Stimulated activated CD4-positive, alpha-beta T cell treated with anti-CD3 and anti-CD28 coated beads, TNF-alpha, amount 100 ng/mL, for 1 hour (primary cell): ENCODE measurements around the gene USP8.

Experiments used
- DNase-seq, 3 donors: peaks; one replicate each; pipeline ENCODE4 v3.0.0-alpha.2; 2020; ENCODE audit warnings: low read depth in 3 of 3, low spot score in 1 of 3

USP8 gene

DNA sequence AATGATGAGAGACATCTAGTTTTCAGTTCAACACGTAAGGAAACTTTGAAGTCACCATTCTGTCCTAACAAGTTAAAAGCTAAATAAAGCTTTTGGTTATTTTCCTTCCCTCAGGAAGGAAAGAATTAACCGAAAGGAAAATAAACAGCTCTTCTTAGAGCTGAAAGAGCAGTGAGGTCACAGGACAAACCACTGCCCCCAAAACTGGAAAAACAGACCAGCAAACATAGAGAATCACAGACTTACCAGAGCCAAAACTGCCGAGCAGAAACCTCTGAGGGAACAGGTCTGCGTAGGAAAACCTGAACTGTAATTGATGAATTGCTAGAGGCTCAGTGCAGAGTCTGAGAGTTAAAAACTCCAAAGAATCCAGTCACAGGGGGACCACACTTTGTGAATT, 107.6 kb downstream of the USP8 start:
- DNase-seq, result no peak

DNA sequence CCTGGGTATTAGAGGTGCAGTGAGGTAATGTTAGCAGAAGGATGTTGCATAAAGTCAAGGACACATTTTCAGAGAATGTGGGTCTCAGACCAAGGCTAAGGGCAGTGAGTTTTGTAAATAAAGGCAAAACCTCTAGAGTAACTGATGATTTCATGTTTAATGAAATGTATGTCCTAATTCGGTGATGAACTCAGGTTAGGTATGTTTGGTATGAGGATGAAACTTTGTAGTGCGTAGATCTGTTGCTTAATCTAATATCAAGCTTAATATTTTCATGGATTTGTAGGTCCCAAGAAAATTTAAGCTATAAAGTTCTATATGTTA, 118.6 kb downstream of the USP8 start:
- DNase-seq, result no peak

DNA sequence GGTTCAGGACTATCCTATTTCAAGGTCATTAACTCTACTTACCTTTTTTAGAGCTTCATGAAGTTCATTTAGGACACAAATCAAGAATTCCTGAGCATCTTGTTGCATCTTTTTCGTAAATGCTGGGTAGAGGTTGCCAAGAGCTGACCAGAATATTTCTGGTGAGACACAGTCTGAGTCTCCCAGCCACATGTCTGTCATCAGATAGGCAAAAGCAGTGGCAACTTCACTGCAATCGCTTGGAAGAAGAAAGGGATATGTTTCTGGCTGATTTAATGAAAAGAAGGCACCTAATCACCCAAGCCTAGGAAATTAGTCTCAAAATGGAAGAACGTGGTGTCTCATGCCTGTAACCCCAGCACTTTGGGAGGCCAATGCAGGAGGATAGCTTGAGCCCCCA, 119.4 kb downstream of the USP8 start:
- DNase-seq, result no peak

DNA sequence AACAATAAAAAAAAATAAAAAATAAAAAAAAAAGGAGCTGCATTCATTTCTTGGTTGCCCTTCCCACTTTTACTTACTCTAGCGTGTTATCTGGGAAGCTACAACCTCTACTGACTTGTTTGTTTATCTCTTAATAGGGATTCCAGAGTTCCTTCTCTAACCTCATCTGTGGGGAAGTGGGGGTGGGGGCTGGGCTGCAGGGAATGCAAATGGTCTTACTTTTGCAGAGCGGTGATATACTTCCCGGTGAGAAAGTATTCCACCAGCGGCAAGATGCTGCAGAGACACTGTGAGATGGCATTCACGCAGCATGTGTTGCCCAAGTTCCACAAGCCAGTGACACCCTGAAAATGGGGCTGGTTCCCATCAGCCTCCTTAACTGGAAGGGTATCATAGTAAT, 120.2 kb downstream of the USP8 start:
- DNase-seq, result no peak

DNA sequence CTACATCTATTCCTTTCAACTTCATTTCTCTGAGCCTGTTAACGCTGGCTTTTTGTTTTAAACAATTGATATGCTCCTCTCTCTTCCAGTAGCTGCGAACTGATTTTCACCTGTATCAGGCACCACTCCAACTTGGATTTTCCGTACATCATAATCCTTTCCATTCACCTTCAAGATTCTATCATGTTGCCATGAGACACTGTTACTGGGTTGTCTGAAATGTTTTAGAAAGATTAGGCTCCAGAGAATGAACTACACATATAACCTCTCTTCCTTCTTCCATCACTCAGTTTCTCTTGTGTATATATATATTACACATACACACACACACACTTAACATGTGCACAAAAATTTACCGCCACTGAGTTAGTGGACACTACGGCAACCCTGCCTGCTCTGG, 122.4 kb downstream of the USP8 start, which contains the start of gene USP50:
USP50 (minus strand) TSS at position 101 of the 400 bp plus-strand sequence. CDS start 141 bp downstream, outside the sequence.
- DNase-seq, result no peak

DNA sequence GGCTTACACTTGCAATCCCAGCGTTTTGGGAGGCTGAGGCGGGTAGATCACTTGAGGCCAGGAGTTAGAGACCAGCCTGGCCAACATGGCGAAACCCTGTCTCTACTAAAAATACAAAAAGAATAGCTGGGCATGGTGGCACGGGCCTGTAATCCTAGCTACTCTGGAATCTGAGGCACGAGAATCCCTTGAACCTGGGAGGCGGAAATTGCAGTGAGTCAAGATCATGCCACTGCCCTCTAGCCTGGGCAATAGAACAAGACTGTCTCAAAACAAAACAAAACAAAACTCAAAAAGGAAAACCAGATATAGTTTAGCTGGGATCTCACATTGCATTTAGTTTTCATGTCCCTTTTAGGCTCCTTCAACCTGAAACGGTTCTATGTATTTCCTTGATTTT, 125.1 kb downstream of the USP8 start:
- no peak for DNase-seq

DNA sequence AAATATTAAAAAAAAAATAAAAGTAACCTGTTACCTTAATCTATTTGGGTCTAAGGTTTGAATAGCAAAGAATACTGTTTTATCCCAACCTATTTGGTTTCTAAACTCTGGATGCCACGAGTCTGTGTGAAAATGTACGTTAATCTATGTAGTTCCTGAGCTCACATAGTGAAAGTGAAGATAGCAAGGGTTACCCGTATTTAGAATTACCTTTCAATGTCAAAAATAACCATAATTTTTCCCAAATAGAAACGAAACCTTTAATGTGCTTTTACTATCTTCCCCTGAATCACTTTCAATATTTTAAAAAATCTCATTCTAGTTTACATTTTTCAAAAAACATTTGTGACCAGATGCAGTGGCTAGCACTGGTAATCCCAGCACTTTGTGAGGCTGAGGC, 128.0 kb downstream of the USP8 start:
- DNase-seq, result no peak

DNA sequence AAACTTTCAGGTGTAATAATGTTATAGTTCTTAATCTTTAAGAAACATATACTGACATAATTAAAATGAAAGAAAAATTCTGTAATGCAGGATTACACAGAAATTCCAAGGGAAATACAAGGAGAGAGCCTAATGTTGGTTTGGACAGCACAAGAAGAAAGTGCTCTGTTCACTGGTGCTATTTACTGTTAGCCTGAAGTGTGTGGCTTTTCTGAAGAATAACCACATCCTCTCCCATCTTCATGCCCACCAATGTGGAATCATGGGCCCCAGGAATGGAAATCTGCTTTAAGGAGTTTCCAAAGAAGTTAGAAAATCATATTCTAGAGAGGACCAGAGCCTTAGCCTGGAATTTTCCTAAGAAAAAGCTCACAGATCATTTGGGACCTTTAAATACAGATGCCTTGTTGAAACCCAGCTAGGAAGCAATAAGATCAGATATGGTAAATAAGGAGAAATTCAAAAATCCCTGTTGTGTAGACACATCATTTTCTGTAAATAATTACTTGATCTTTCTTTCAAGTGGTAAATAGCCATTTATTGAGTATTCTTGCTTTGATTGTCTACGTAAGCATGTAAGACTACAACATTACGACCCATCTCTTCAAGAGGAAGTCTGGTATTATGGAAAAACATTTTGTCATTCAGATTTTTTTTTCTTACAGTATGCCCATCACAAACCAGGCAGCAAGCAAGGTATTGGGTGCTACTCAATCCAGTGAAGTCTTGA, 132.6 kb downstream of the USP8 start:
- no peak for DNase-seq

DNA sequence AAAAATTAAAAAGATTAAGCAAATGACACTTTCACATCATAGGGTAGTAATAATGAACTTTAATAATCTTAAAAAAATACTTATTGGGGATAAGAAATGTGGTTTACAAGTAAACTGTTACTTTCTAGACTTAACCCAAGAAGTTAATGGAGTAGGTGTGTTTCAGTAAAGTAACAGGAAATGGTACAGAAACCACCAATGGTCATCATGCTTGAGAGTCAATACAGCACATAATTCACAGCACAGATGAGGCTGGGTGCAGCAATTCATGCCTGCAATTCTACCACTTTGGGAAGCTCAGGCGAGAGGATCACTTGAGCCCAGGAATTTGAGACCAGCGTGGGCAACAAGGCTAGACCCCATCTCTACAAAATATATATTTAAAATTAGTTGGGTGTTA, 133.8 kb downstream of the USP8 start:
- DNase-seq, result no peak

DNA sequence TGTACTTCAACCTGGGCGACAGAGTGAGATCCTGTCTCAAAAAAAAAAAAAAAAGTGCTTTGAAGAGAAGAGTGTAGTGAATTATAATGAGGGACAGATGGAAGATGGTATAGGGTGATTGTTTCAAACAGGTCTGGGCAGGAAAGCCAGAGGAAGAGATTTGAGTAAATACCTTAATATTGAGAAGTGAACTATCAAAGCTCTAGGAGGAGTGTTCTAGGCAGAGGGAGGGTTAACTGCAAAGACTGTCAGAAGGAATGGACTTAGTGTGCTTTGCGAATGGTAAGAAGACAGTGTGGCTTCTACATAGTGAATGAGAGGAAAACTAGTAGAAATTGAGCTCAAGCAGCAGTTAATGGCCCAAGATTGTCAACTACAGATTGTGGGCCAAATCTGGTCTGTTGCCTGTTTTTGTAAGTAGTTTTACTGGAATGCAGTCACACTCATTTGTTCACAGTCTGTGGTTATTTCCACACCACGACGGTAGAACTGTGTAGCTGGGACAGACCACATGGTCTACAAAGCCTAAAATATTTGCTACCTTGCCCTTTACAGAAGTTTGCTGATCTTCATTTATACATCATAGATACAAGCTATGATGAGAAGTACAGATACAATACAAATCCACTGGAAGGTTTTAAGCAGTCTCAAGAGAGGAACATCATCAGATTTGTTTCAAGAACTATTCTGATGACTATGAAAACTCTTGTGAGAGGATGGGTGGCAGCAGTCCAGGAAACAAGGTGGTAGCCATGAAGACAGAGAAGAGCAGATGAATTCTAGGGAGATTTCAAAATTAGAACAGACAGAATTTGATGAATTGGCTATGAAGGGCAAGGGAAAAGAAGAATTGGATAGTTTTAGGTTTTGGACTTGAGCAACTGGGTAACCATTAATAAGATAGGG, 138.8 kb downstream of the USP8 start:
- DNase-seq, result no peak

DNA sequence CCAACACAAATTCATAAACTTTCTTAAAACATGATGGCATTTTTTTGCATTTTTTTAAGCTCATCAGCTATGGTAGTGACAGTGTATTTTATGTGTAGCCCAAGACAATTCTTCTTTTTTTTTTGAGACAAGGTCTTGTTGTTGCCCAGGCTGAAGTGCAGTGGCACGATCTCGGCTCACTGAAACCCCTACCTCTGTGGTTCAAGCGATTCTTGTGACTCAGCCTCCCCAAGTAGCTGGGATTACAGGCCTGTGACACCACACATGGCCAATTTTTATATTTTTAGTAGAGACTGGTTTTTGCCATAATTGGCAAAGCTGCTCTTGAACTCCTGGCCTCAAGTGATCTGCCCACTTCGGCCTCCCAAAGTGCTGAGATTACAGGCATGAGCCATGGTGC, 139.6 kb downstream of the USP8 start:
- DNase-seq, result no peak
